ENCODE results near the gene NOL9. TPM values are rescaled to one million over a fixed set of nuclear protein-coding genes. Genes with fewer than 3 reads are reported as not detected.

Gene NOL9
- total and polyA plus RNA-seq, 10 of the 15 experiments (the other 5 are each of a cell fraction or from before 2014, with no cell fraction given) = 3.9 to 35.9 (median 23.0) TPM

- TF ChIP-seq NKRF (conservative IDR thresholded peaks at IDR 0.05) = no peak
- no peak for TF ChIP-seq TCF12 (IDR thresholded peaks at IDR 0.05; ENCODE audit: low read depth, low read length)
- no peak for TF ChIP-seq NR2F1 (conservative IDR thresholded peaks at IDR 0.05)
- TF ChIP-seq CREM (IDR thresholded peaks at IDR 0.05; ENCODE audit: low read depth) = no peak
- no peak for TF ChIP-seq BCL3 (IDR thresholded peaks at IDR 0.05; ENCODE audit: borderline replicate concordance, insufficient read depth, low read depth, low read length, poor library complexity, severe bottlenecking)
These were observed 25.8 kb downstream of the NOL9 start (continued) for GRCh38 chr1:6528492-6528891.

- no peak overlapping the region for H3K4me2 ChIP-seq (ENCODE audit: control insufficient read depth, insufficient read depth)
- CTCF ChIA-PET = interaction anchor here (0.7 to 1.2 kb wide), 2 partner anchors 28 to 92 kb away, joined by 4 read pairs; partner anchors contain the start of gene NOL9
- BruUV-seq (replicated peaks) = no TSS peak
- no peaks in the 10 kb centered on the region for H3K4me1 ChIP-seq (ENCODE audit: control insufficient read depth, insufficient read depth, low read length)
- WGBS (ENCODE audit: insufficient coverage, insufficient replicate concordance, low lambda C conversion rate, missing lambda C conversion rate) = 81% methylated on average over 11 of the region's 11 CpGs
- POLR2A ChIA-PET = no interaction called here
- no peaks in the 10 kb centered on the region for H4K20me1 ChIP-seq (ENCODE audit: control insufficient read depth, insufficient read depth)
- RAD21 ChIA-PET (ENCODE audit: unreplicated experiment) = no interaction called here
- no peak overlapping the region for H3K27ac ChIP-seq (ENCODE audit: control insufficient read depth, insufficient read depth)
- no peak overlapping the region for H3K4me3 ChIP-seq
- no peaks in the 10 kb centered on the region for H3K79me2 ChIP-seq (ENCODE audit: control insufficient read depth, insufficient read depth, low read length)
- no peaks in the 10 kb centered on the region for H3K9me3 ChIP-seq (replicated peaks; ENCODE audit: control insufficient read depth, insufficient read depth, low read length)
- no peak for ATAC-seq
- no peak overlapping the region for H2AFZ ChIP-seq (ENCODE audit: control insufficient read depth, low read depth, low read length)
- SMC1A ChIA-PET (ENCODE audit: uncharacterized antibody, unreplicated experiment) = no interaction called here
- in situ Hi-C loops (cut with MboI) (no loop called here), intact Hi-C loops (cut with micrococcal nuclease; ENCODE audit: unreplicated experiment) (no loop called here)
- TF ChIP-seq IRF5 (IDR thresholded peaks at IDR 0.05; ENCODE audit: borderline replicate concordance) (no peak), POLR2A (IDR thresholded peaks at IDR 0.05; ENCODE audit: low read depth, low read length) (0 out of 2 replicates have a peak, but pooled peaks have one; percentile 17)
- no peaks in the 10 kb centered on the region for H3K27me3 ChIP-seq (replicated peaks in 1 of 2; ENCODE audit: control insufficient read depth in 2 of 2, insufficient read depth in 2 of 2, low read length in 1 of 2)
- no peak overlapping the region for H3K9ac ChIP-seq (ENCODE audit: control insufficient read depth, insufficient read depth, low read length)
- peaks cover 18 to 24% of the 10 kb centered on the region in 2 experiments for H3K36me3 ChIP-seq (ENCODE audit: control insufficient read depth in 2 of 2, insufficient read depth in 2 of 2, low read length in 1 of 2)
- FAIRE-seq = no peak
- no peak for DNase-seq (ENCODE audit: low read depth, low spot score)
These were observed 28.0 kb downstream of the NOL9 start for GRCh38 chr1:6526316-6526715.
